Heart left ventricle (tissue), 16 donors: ENCODE results near the gene CGB7. TPM values are rescaled to one million over a fixed set of nuclear protein-coding genes. Genes with fewer than 3 reads are reported as not detected.
A peak's percentile ranks its signal among the peaks of the same experiment; 100 is the strongest.

Experiments used
- ATAC-seq, 4 donors: fragments of 200-7000 bp; cut with Tn5 transposase; one replicate each; pipeline ENCODE4 v1.9.1; 2020 to 2022; ENCODE audit warnings: moderate library complexity in 4 of 4, mild to moderate bottlenecking in 3 of 4, moderate number of reproducible peaks in 1 of 4
- DNase-seq, 5 donors: peaks; one replicate each; pipeline ENCODE4 v3.0.0-alpha.2; 2020
- H3K27ac ChIP-seq, 12 donors: fragments of 200-600 bp; sonication (generic) in 4 of 12; one replicate each; pipeline versions ENCODE4 v1.5.0 to v1.8.0; 2016 to 2022; ENCODE audit warnings: mild to moderate bottlenecking in 2 of 12
- H3K27me3 ChIP-seq, 9 donors: fragments of 200-600 bp; sonication (generic) in 2 of 9; one replicate each; pipeline versions ENCODE4 v1.5.1 to v1.8.0; 2016 to 2022; ENCODE audit warnings: mild to moderate bottlenecking in 3 of 9
- H3K36me3 ChIP-seq, 9 donors: fragments of 200-600 bp; sonication (generic) in 2 of 9; one replicate each; pipeline versions ENCODE4 v1.5.0 to v1.8.0; 2018 to 2022; ENCODE audit warnings: mild to moderate bottlenecking in 2 of 9
- H3K4me1 ChIP-seq, 12 donors: fragments of 200-600 bp; sonication (generic) in 4 of 12; one replicate each; pipeline versions ENCODE4 v1.5.0 to v1.8.0; 2016 to 2022; ENCODE audit warnings: mild to moderate bottlenecking in 3 of 12
- H3K4me3 ChIP-seq, 12 donors: fragments of 200-600 bp; sonication (generic) in 4 of 12; one replicate each; pipeline versions ENCODE4 v1.5.0 to v1.8.0; 2017 to 2022; ENCODE audit warnings: mild to moderate bottlenecking in 9 of 12, moderate library complexity in 4 of 12
- H3K9me3 ChIP-seq, 12 donors: fragments of 200-600 bp; sonication (generic) in 4 of 12; one replicate each; pipeline versions ENCODE4 v1.5.0 to v1.8.0; 2016 to 2022; ENCODE audit warnings: mild to moderate bottlenecking in 1 of 12
- POLR2A ChIP-seq, 2 donors: fragments of 450-650 bp; IDR thresholded peaks; one replicate each; pipeline ENCODE4 v1.6.1; 2017; ENCODE audit warnings: antibody characterized with exemption in 2 of 2, mild to moderate bottlenecking in 2 of 2, moderate library complexity in 2 of 2
- WGBS, 4 donors: extraction: QIAGEN DNeasy Blood & Tissue Kit in 2 of 4; methylation state at CpG; one replicate each; pipeline versions ENCODE4 v1.1.5 to v1.1.7; 2013 to 2018; 5-methylcytosine and 5-hydroxymethylcytosine counted together
- intact Hi-C, 10 donors: fragments of 100-400 bp; cut with DNase I; formaldehyde crosslinking; loops; one replicate each; pipeline versions ENCODE4 v1.11.1 to v1.14.2; 2022
- polyA plus RNA-seq, 2 donors: library from polyadenylated mRNA; stranded (reverse); fragments of 200-250 nt; gene quantifications; one replicate each; pipeline ENCODE4 v1.2.3, GENCODE V29; 2013
- total RNA-seq, 9 donors: library from RNA; depleted of rRNA in 2 of 9; stranded (reverse); fragments of >200 nt in 2 of 9; fragmentation: NEBNext Ultra II Directional in 3 of 9; extraction: Animal tissue kit (Norgen Biotek cat#: 25700) in 3 of 9; gene quantifications; one replicate each; pipeline versions ENCODE4 v1.1.0 to v1.2.4, GENCODE V29; 2016 to 2023
- TF ChIP-seq, protein P1 (sequence below), 12 donors: fragments of 200-600 bp; sonication (generic) in 4 of 12; IDR thresholded peaks; one replicate each; pipeline versions ENCODE4 v1.5.0 to v1.8.0; 2018 to 2022; ENCODE audit warnings: antibody characterized with exemption in 12 of 12, mild to moderate bottlenecking in 5 of 12
- donor health status: ischemic (EF 13 %, LVEDD 7.1; RV severe dilation, severe dysfunction).
- donor health status: healthy with polysubstance abuse.
- donor health status: DM: no; HTN: yes; CAD: no.
- donor health status: DM: no; HTN: no; CAD: no.
- donor health status: ischemic (EF 25% LVEDD 6.9; RV normal size, moderate dysfunction).
- donor health status: ischemic (EF 25% LVEDD 5.7; RV mildly dilated, moderate dysfunction).
- donor health status: healthy.
- donor health status: DM: yes; HTN: yes; CAD: no.
- donor health status: ischemic (EF 35%, LVEDD 5.7; RV mildly dilated, moderate dysfunction).
- donor health status: nonischemic (EF 11% LVEDD 7.7; RV severe dilation, severe dysfunction).
- donor health status: DM: yes; HTN: yes; CAD: no.
- donor health status: PGD.
- donor health status: ischemic (EF 29% LVEDD 5.4; RV normal size, mild dysfunction).
- donor health status: nonischemic (EF 23%, LVEDD 6.1; RV moderate dilation, normal function).

CGB7 gene
- total and polyA plus RNA-seq, 11 donors: 0.08 to 0.27 (median 0.08) TPM; not detected in 8

DNA sequence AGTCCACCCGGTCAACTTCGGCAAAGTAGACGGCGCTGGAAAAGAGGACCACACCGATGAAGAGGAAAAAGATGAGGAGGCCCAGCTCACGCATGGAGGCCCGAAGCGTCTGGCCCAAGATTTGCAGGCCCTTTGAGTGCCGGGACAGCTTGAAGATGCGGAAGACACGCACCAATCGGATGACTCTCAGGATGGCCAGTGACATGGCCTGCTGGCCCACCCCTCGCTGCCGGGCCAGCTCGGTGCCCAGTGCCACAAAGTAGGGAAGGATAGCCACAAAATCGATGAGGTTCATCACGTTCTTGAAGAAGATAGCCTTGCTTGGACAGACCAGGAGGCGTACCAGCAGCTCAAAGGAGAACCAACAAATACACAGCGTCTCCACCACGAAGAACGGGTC is 12.9 kb upstream of the CGB7 start:
- H3K9me3 ChIP-seq: no peaks in the 10 kb centered on the region
- no peak for DNase-seq
- H3K4me1 ChIP-seq: peaks cover 0 to 21% (median 2%) of the 10 kb centered on the region in 12 donors
- no peak for ATAC-seq
- no peak overlapping the region for H3K27ac ChIP-seq
- no peak overlapping the region for H3K4me3 ChIP-seq
- 94 to 95% (median 95%) methylated on average over 21 of the region's 21 CpGs for WGBS, 4 donors
- peaks cover 9 to 74% (median 31%) of the 10 kb centered on the region in 9 donors for H3K27me3 ChIP-seq
- H3K36me3 ChIP-seq: no peaks in the 10 kb centered on the region
- intact Hi-C loops: no loop called here
- TF ChIP-seq, protein P1, sequence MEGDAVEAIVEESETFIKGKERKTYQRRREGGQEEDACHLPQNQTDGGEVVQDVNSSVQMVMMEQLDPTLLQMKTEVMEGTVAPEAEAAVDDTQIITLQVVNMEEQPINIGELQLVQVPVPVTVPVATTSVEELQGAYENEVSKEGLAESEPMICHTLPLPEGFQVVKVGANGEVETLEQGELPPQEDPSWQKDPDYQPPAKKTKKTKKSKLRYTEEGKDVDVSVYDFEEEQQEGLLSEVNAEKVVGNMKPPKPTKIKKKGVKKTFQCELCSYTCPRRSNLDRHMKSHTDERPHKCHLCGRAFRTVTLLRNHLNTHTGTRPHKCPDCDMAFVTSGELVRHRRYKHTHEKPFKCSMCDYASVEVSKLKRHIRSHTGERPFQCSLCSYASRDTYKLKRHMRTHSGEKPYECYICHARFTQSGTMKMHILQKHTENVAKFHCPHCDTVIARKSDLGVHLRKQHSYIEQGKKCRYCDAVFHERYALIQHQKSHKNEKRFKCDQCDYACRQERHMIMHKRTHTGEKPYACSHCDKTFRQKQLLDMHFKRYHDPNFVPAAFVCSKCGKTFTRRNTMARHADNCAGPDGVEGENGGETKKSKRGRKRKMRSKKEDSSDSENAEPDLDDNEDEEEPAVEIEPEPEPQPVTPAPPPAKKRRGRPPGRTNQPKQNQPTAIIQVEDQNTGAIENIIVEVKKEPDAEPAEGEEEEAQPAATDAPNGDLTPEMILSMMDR (IDR thresholded peaks at IDR 0.05): no peak
- no peak for TF ChIP-seq POLR2A (IDR thresholded peaks at IDR 0.05)

DNA sequence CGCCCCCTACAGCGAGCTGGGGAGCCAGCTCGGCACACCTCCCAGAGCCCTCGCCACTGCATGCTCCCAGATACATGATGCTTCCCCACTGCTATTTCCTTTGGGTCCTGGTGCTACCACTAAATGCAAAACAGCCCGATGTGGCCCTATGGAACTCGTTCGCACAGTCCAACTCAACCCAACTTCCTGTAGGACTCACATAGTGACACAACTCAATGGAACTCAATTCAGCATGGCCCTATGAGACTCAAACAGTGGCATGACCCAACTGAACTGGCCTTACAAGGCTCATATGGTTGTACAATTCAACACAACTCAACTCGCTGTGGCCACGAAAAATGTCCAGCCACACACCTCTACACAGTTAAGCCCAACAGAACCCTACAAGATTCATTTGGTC is 11.5 kb upstream of the CGB7 start:
- intact Hi-C loops: no loop called here
- no peak for TF ChIP-seq POLR2A (IDR thresholded peaks at IDR 0.05)
- TF ChIP-seq, protein P1 (IDR thresholded peaks at IDR 0.05): no peak
- Histone ChIP-seq H3K27me3 (peaks cover 8 to 78% (median 33%) of the 10 kb centered on the region in 9 donors), H3K27ac (no peak overlapping the region), H3K36me3 (no peaks in the 10 kb centered on the region), H3K4me1 (peaks cover 0 to 31% (median 9%) of the 10 kb centered on the region in 12 donors), H3K4me3 (no peak overlapping the region), H3K9me3 (no peaks in the 10 kb centered on the region)
- ATAC-seq (no peak), DNase-seq (no peak)
- WGBS, 4 donors: 91 to 97% (median 95%) methylated on average over 9 of the region's 9 CpGs

DNA sequence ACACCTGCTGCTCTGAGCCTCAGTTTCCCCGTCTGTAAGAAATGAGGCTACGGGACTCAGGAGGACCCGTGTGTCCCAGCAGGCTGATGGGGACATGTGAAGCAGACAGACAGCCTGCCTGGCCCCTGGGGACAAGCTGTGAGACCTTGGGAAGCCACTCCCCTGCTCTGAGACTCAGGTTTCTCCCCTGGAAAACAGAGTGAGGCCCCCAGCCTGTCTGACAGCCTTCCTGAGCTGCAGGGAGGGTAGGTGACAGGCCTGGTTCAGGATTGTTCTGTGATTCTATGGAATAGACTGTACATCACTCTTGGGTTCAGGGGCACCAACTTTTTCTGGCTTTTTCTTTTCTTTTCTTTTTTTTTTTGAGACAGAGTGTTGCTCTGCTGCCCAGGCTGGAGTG is 10.0 kb upstream of the CGB7 start:
- H3K9me3 ChIP-seq: no peaks in the 10 kb centered on the region
- intact Hi-C loops: no loop called here
- no peak overlapping the region for H3K27ac ChIP-seq
- no peak for ATAC-seq
- H3K36me3 ChIP-seq: no peaks in the 10 kb centered on the region
- DNase-seq: no peak
- H3K4me1 ChIP-seq: peaks cover 0 to 22% (median 8%) of the 10 kb centered on the region in 12 donors
- no peak for TF ChIP-seq POLR2A (IDR thresholded peaks at IDR 0.05)
- TF ChIP-seq, protein P1 (IDR thresholded peaks at IDR 0.05): no peak
- H3K27me3 ChIP-seq: peaks cover 7 to 77% (median 29%) of the 10 kb centered on the region in 9 donors
- H3K4me3 ChIP-seq: no peak overlapping the region
- WGBS, 4 donors: 35 to 62% (median 50%) methylated on average over 3 of the region's 3 CpGs

DNA sequence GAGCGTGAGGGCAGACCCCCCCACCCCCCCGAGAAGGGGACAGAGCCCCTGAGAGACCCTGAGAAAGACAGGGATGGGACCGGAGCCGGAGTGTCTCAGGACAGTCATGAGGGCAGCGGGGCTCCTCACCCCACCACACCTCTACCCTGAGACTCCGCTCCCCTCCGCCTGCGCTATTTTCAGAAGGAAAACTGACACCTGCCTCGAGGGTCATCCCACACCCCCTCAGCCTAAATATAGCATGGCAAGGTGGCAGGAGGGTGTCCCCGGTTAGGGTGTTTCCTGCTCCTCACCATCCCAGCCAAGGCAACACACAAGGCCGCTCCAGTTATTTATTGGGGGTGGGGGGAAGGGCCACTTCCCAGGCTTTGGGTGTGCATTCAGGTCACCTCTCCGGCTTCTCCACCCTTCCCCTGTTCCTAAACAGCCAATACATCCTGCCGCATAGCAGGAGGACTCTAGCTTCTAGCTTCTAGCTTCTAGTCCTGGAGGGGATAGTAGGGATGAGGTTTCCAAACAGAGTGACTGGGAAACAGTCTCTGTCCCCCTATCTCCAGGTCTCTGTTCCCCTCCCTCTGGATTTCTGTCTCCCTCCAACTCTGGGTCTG is 8.5 kb upstream of the CGB7 start:
- H3K27ac ChIP-seq: no peak overlapping the region
- H3K4me1 ChIP-seq: peaks cover 0 to 13% (median 6%) of the 10 kb centered on the region in 12 donors
- peaks cover 0 to 79% (median 20%) of the 10 kb centered on the region in 9 donors for H3K27me3 ChIP-seq
- no peak overlapping the region for H3K4me3 ChIP-seq
- TF ChIP-seq POLR2A (IDR thresholded peaks at IDR 0.05): no peak
- TF ChIP-seq, protein P1 (IDR thresholded peaks at IDR 0.05): no peak
- 36 to 48% (median 40%) methylated on average over 13 of the region's 13 CpGs for WGBS, 4 donors
- H3K36me3 ChIP-seq: no peaks in the 10 kb centered on the region
- intact Hi-C loops: no loop called here
- ATAC-seq (peak in 1 of 4 donors; percentile 13), DNase-seq (no peak)
- no peaks in the 10 kb centered on the region for H3K9me3 ChIP-seq
